Measurements from ENCODE around the gene SLC34A1.

SLC34A1 gene

DNA sequence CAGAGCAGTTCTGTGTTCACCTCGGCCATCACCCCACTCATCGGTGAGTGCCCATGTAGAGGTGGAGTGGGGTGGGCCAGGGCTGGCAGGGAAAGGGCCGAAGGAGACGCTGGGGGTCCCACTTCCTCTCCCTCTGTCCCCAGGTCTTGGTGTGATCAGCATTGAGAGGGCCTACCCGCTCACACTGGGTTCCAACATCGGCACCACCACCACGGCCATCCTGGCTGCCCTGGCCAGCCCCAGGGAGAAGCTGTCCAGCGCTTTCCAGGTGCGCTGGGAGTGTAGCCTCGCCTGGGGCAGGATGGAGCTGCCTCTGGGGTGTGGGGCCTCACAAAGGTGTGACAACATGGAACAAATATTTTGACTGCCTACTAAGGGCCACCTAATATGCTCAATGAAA, 12.6 kb downstream of the SLC34A1 start:
- TF ChIP-seq, protein P1, sequence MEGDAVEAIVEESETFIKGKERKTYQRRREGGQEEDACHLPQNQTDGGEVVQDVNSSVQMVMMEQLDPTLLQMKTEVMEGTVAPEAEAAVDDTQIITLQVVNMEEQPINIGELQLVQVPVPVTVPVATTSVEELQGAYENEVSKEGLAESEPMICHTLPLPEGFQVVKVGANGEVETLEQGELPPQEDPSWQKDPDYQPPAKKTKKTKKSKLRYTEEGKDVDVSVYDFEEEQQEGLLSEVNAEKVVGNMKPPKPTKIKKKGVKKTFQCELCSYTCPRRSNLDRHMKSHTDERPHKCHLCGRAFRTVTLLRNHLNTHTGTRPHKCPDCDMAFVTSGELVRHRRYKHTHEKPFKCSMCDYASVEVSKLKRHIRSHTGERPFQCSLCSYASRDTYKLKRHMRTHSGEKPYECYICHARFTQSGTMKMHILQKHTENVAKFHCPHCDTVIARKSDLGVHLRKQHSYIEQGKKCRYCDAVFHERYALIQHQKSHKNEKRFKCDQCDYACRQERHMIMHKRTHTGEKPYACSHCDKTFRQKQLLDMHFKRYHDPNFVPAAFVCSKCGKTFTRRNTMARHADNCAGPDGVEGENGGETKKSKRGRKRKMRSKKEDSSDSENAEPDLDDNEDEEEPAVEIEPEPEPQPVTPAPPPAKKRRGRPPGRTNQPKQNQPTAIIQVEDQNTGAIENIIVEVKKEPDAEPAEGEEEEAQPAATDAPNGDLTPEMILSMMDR (IDR thresholded peaks at IDR 0.05; ENCODE audit: low read depth, low read length, missing control alignments): no peak
- DNase-seq (ENCODE audit: extremely low read depth, low read depth): no peak
- H3K4me3 ChIP-seq (replicated peaks; ENCODE audit: low read depth, low read length): no peak overlapping the region

DNA sequence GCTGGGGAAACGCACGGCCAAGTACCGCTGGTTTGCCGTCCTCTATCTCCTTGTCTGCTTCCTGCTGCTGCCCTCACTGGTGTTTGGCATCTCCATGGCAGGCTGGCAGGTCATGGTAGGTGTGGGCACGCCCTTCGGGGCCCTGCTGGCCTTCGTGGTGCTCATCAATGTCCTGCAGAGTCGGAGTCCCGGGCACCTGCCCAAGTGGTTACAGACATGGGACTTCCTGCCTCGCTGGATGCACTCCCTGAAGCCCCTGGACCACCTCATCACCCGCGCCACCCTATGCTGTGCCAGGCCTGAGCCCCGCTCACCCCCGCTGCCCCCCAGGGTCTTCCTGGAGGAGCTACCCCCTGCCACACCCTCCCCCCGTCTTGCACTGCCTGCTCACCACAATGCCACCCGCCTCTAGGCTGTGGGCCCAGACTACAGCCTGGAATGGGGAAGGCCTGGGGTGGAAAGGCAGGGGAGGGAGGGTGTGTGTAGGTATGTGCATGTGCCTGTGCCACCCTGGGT, 13.7 kb downstream of the SLC34A1 start:
- TF ChIP-seq, protein P1 (IDR thresholded peaks at IDR 0.05; ENCODE audit: low read depth, low read length, missing control alignments): no peak
- H3K4me3 ChIP-seq (replicated peaks; ENCODE audit: low read depth, low read length): no peak overlapping the region
- no peak for DNase-seq (ENCODE audit: extremely low read depth, low read depth)

DNA sequence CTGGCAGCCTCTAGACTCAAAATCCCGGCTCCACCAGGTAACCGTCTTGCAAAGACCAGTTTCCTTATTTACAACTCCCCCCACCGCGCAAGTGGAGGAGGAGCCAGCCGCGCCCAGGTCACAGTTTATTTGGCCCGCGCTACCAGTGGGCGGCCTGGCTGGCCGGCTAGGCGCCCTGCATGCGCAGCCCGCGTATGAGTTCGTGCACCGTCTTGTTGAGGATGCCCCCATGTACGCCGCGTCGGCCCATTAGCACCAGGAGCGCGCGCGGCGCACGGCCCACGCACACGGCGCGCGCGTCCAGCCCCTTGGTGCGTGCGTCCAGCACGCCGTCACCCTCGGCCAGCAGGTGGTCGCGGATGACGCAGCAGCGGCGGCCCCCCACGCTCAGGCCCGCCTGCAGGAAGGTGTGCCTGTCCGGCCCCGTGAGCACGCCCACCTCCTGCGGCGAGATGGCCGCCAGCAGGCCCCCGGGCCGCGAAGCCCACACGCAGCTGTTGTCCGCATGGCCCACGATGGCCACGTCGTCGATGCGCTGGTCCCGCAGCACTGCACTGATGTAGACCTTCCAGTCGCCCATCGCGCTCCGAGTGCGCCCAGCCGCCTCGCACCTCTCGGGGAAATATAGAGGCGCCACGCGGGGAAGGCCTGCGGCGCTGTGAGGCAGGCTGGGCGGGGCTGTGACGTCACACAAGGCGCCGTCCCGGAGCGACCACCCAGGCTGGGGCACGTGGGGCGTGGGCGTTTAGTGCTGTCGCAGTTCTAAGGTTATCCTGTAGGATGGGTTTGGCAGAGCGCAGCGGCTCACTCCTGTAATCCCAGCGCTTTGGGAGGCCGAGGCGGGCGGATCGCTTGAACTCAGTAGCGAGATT, 16.0 kb downstream of the SLC34A1 start, which contains the start of gene PFN3:
Gene PFN3 (minus strand): TSS at position 665 of the 872 bp plus-strand sequence. CDS start 85 bp downstream, at position 580.
- DNase-seq (ENCODE audit: extremely low read depth, low read depth): no peak
- TF ChIP-seq, protein P1 (IDR thresholded peaks at IDR 0.05; ENCODE audit: low read depth, low read length, missing control alignments): no peak
- H3K4me3 ChIP-seq (replicated peaks; ENCODE audit: low read depth, low read length): no peak within 1 kb of the TSS

DNA sequence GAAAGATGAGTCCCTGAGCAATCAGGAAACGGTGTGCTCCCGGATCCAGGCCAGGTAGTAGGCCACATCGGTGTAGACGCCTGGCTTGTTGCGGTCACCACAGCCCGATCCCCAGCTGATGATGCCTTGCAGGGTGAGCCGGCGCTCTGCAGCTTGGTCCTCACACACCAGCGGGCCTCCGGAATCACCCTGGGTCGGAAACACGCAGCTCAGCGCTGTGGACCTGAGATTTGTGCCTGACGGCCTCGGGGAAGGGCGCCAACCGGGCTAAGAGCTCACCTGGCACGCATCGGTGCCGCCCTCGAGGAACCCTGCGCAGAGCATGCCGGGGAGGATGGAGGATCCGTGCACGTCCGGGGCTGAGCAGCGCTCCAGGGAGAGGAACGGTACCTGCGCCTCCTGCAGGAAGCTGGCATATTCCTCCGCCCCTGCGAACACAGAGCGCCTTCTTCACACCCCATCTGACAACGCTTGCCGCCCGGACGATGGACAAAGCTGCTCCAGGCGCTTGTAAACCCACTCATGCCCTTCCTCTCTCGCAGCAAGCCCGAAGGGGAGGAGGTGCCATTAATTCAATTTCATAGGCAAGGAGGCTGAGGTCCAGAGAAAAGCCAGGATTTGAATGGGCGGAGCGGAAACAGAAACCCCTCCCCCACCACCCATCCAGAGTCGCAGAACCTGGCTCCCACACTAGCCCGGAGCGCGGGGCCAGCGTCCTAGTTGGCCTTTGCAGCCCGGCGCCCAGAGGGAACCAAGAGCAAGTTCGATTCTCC, 18.2 kb downstream of the SLC34A1 start:
- no peak for DNase-seq (ENCODE audit: extremely low read depth, low read depth)
- TF ChIP-seq, protein P1 (IDR thresholded peaks at IDR 0.05; ENCODE audit: low read depth, low read length, missing control alignments): peak; percentile 48
- no peak overlapping the region for H3K4me3 ChIP-seq (replicated peaks; ENCODE audit: low read depth, low read length)

DNA sequence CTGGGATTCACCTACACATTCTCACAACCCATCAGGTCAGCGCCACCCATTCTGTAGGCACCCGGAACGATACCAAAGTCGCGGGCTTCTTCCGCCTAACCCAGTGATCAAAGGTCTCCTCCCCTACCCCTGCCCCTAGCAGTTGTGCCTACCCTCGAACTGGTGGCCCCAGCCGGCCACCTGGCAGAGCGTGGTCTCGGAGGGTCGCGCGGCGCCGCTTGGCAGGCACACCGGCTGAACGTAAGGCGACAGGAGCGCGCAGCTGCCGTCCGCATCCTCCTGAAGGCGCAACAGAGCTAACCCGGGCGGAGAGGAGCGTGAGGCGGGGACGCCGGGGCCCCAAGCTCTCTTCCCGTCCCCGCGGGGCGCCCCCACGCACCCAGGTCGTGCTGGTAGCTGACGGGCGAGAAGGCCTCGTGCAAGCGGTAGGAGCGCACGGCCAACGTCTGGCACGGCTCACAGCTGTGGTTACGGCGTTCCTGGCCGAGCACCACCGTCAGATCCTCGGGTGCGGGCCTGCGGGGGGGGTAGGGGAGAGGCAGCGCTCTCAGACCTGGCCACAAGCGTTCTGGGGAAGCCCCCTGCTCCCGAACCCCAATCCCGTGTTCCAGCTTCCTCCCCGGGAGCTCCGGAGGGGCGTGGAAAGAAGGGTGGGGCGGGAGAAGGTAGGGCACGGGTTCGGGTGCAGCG, 19.0 kb downstream of the SLC34A1 start:
- no peak for DNase-seq (ENCODE audit: extremely low read depth, low read depth)
- H3K4me3 ChIP-seq (replicated peaks; ENCODE audit: low read depth, low read length): peak overlapping the region; percentile 50
- TF ChIP-seq, protein P1 (IDR thresholded peaks at IDR 0.05; ENCODE audit: low read depth, low read length, missing control alignments): no peak
